Neural progenitor cell (in vitro differentiated cells): ENCODE measurements around the gene ARHGEF4. TPM values are rescaled to one million over a fixed set of nuclear protein-coding genes. Genes with fewer than 3 reads are reported as not detected.

Experiments
- DNase-seq: peaks from one replicate; pipeline ENCODE4 v3.0.0-alpha.2; 2016; ENCODE audit warnings: low spot score
- H2AFZ ChIP-seq: fragments of 200-600 bp; sonication (generic); replicated peaks from 2 replicates; pipeline ENCODE4 v1.6.1; 2016; ENCODE audit warnings: antibody characterized with exemption
- H3F3A ChIP-seq: fragments of 200-600 bp; sonication (generic); 2 replicates; pipeline ENCODE4 v1.6.1; 2016; ENCODE audit warnings: antibody characterized with exemption, low read depth
- H3K27ac ChIP-seq: fragments of 200-600 bp; sonication (generic); 2 replicates; pipeline ENCODE4 v1.5.1; 2016; ENCODE audit warnings: mild to moderate bottlenecking
- H3K27me3 ChIP-seq: fragments of 200-600 bp; sonication (generic); 2 replicates; pipeline ENCODE4 v1.6.1; 2016; ENCODE audit warnings: mild to moderate bottlenecking, moderate library complexity
- H3K36me3 ChIP-seq: fragments of 200-600 bp; sonication (generic); 2 replicates; pipeline ENCODE4 v1.5.1; 2016
- H3K4me1 ChIP-seq: fragments of 200-600 bp; sonication (generic); 2 replicates; pipeline ENCODE4 v1.6.1; 2016; ENCODE audit warnings: mixed run types
- H3K4me2 ChIP-seq: fragments of 200-600 bp; sonication (generic); 2 replicates; pipeline ENCODE4 v1.6.1; 2016
- H3K4me3 ChIP-seq: fragments of 200-600 bp; sonication (generic); 2 replicates; pipeline ENCODE4 v1.5.1; 2016
- H3K79me2 ChIP-seq: fragments of 200-600 bp; sonication (generic); 2 replicates; pipeline ENCODE4 v1.6.1; 2016; ENCODE audit warnings: low read depth
- H3K9ac ChIP-seq: fragments of 200-600 bp; sonication (generic); 2 replicates; pipeline ENCODE4 v1.6.1; 2016
- H3K9me3 ChIP-seq: fragments of 200-600 bp; sonication (generic); 2 replicates; pipeline ENCODE4 v1.5.1; 2016; ENCODE audit warnings: low read depth
- H4K20me1 ChIP-seq: fragments of 200-600 bp; sonication (generic); 2 replicates; pipeline ENCODE4 v1.6.1; 2016; ENCODE audit warnings: low read depth
- H3K27ac Mint-ChIP-seq: 3 replicates; pipeline ENCODE4 v1.8.0; 2021; ENCODE audit warnings: mixed read lengths
- H3K27me3 Mint-ChIP-seq: 2 replicates; pipeline ENCODE4 v1.8.0; 2022; ENCODE audit warnings: low read depth, mild to moderate bottlenecking, inconsistent platforms, moderate library complexity, mixed read lengths; ENCODE audit not compliant: insufficient read depth
- H3K36me3 Mint-ChIP-seq: 3 replicates; pipeline ENCODE4 v1.8.0; 2021; ENCODE audit warnings: mixed read lengths
- H3K4me1 Mint-ChIP-seq: 3 replicates; pipeline ENCODE4 v1.8.0; 2021; ENCODE audit warnings: mixed read lengths
- H3K4me3 Mint-ChIP-seq: 3 replicates; pipeline ENCODE4 v1.8.0; 2021; ENCODE audit warnings: mild to moderate bottlenecking, moderate library complexity, mixed read lengths
- H3K9me3 Mint-ChIP-seq: 3 replicates; pipeline ENCODE4 v1.8.0; 2020; ENCODE audit warnings: mixed read lengths
- EZH2 ChIP-seq: fragments of 200-600 bp; sonication (generic); IDR thresholded peaks from 2 replicates; pipeline ENCODE4 v1.6.1; 2017; ENCODE audit warnings: antibody characterized with exemption, mild to moderate bottlenecking, moderate library complexity
- EZH2phosphoT487 ChIP-seq: fragments of 200-600 bp; sonication (generic); IDR thresholded peaks from 2 replicates; pipeline ENCODE4 v1.6.1; 2017; ENCODE audit warnings: antibody characterized with exemption
- total RNA-seq: library from RNA; depleted of rRNA; stranded (reverse); fragments of >200 nt; gene quantifications from 2 replicates; pipeline ENCODE4 v1.2.3, GENCODE V29; 2015; ENCODE audit warnings: low replicate concordance
- TF ChIP-seq, protein P1 (sequence below): fragments of 200-600 bp; sonication (generic); IDR thresholded peaks from 2 replicates; pipeline ENCODE4 v1.5.1; 2017; ENCODE audit warnings: antibody characterized with exemption, mild to moderate bottlenecking

Gene ARHGEF4
- total RNA-seq, 1 donor from 2014 or later, result 22.8 TPM

DNA sequence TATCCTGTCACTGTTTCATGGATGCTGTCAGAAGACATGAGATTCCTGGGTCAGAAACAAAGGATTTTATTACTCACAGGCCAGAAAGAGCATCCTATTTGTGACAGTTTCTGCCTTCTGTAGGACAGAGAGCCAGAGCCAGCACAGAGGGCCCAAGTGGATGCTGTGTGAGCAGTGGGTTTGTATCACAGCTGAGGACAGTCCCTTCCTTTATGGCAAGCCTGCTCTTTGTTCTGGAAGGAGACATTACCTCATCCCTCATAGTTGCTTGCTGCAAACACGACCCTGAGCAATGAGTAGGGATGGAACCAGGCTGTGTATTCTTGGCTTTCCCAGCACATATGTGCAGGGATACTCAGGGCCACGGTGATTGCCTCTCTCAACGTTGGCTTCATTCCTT, 41.6 kb downstream of the ARHGEF4 start:
- Histone ChIP-seq H3F3A (peaks cover 21% of the 10 kb centered on the region), H3K4me2 (no peak overlapping the region), H3K4me1 (peaks cover 13% of the 10 kb centered on the region), H3K27me3 (no peaks in the 10 kb centered on the region), H4K20me1 (no peaks in the 10 kb centered on the region), H3K9ac (no peak overlapping the region), H3K4me3 (no peak overlapping the region), H3K79me2 (no peaks in the 10 kb centered on the region), H2AFZ (no peak overlapping the region), H3K9me3 (peaks cover 16% of the 10 kb centered on the region), H3K27ac (no peak overlapping the region), H3K36me3 (peaks cover 9% of the 10 kb centered on the region)
- no peak overlapping the region for H3K4me3 Mint-ChIP-seq
- DNase-seq, result no peak
- TF ChIP-seq EZH2 (no peak), EZH2phosphoT487 (no peak)
- TF ChIP-seq, protein P1, sequence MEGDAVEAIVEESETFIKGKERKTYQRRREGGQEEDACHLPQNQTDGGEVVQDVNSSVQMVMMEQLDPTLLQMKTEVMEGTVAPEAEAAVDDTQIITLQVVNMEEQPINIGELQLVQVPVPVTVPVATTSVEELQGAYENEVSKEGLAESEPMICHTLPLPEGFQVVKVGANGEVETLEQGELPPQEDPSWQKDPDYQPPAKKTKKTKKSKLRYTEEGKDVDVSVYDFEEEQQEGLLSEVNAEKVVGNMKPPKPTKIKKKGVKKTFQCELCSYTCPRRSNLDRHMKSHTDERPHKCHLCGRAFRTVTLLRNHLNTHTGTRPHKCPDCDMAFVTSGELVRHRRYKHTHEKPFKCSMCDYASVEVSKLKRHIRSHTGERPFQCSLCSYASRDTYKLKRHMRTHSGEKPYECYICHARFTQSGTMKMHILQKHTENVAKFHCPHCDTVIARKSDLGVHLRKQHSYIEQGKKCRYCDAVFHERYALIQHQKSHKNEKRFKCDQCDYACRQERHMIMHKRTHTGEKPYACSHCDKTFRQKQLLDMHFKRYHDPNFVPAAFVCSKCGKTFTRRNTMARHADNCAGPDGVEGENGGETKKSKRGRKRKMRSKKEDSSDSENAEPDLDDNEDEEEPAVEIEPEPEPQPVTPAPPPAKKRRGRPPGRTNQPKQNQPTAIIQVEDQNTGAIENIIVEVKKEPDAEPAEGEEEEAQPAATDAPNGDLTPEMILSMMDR, result no peak
- peaks cover 5% of the 10 kb centered on the region for H3K4me1 Mint-ChIP-seq
- no peaks in the 10 kb centered on the region for H3K36me3 Mint-ChIP-seq
- no peaks in the 10 kb centered on the region for H3K27me3 Mint-ChIP-seq
- peaks cover 18% of the 10 kb centered on the region for H3K9me3 Mint-ChIP-seq
- H3K27ac Mint-ChIP-seq, result no peak overlapping the region

GRCh38 chr2:130878933-130879332, 42.2 kb downstream of the ARHGEF4 start:
- no peaks in the 10 kb centered on the region for H3K27me3 ChIP-seq
- H3K4me2 ChIP-seq, result no peak overlapping the region
- no peak for DNase-seq
- H3F3A ChIP-seq, result peaks cover 21% of the 10 kb centered on the region
- H3K36me3 Mint-ChIP-seq, result no peaks in the 10 kb centered on the region
- TF ChIP-seq, protein P1, result no peak
- TF ChIP-seq EZH2 (no peak), EZH2phosphoT487 (no peak)
- no peak overlapping the region for H3K4me3 ChIP-seq
- H4K20me1 ChIP-seq, result no peaks in the 10 kb centered on the region
- no peak overlapping the region for H3K4me3 Mint-ChIP-seq
- peaks cover 16% of the 10 kb centered on the region for H3K9me3 ChIP-seq
- H3K27ac Mint-ChIP-seq, result no peak overlapping the region
- no peaks in the 10 kb centered on the region for H3K27me3 Mint-ChIP-seq
- H2AFZ ChIP-seq, result no peak overlapping the region
- H3K27ac ChIP-seq, result no peak overlapping the region
- H3K4me1 Mint-ChIP-seq, result peaks cover 3% of the 10 kb centered on the region
- H3K36me3 ChIP-seq, result peaks cover 9% of the 10 kb centered on the region
- peaks cover 18% of the 10 kb centered on the region for H3K9me3 Mint-ChIP-seq
- no peaks in the 10 kb centered on the region for H3K79me2 ChIP-seq
- no peak overlapping the region for H3K9ac ChIP-seq
- H3K4me1 ChIP-seq, result peaks cover 8% of the 10 kb centered on the region

GRCh38 chr2:130882111-130882690, 45.5 kb downstream of the ARHGEF4 start:
- H3K4me1 ChIP-seq, result no peaks in the 10 kb centered on the region
- H4K20me1 ChIP-seq, result no peaks in the 10 kb centered on the region
- H3F3A ChIP-seq, result peaks cover 9% of the 10 kb centered on the region
- H3K4me3 Mint-ChIP-seq, result no peak overlapping the region
- no peak for DNase-seq
- H3K36me3 Mint-ChIP-seq, result no peaks in the 10 kb centered on the region
- no peak overlapping the region for H3K27ac Mint-ChIP-seq
- H3K79me2 ChIP-seq, result no peaks in the 10 kb centered on the region
- H3K27me3 Mint-ChIP-seq, result peaks cover 2% of the 10 kb centered on the region
- H3K4me3 ChIP-seq, result no peak overlapping the region
- H3K36me3 ChIP-seq, result no peaks in the 10 kb centered on the region
- no peak overlapping the region for H3K9ac ChIP-seq
- H3K4me1 Mint-ChIP-seq, result no peaks in the 10 kb centered on the region
- no peaks in the 10 kb centered on the region for H3K27me3 ChIP-seq
- no peak overlapping the region for H3K4me2 ChIP-seq
- TF ChIP-seq EZH2phosphoT487 (no peak), EZH2 (no peak)
- TF ChIP-seq, protein P1, result no peak
- H3K9me3 ChIP-seq, result peaks cover 8% of the 10 kb centered on the region
- H2AFZ ChIP-seq, result no peak overlapping the region
- no peak overlapping the region for H3K27ac ChIP-seq
- peaks cover 9% of the 10 kb centered on the region for H3K9me3 Mint-ChIP-seq
